Ectodermal cell (in vitro differentiated cells): ENCODE data around the gene FAM217A. TPM values are rescaled to one million over a fixed set of nuclear protein-coding genes. Genes with fewer than 3 reads are reported as not detected.

Experiments used
- H3K27ac ChIP-seq: 2 replicates; pipeline ENCODE4 v1.7.0; 2013; ENCODE audit warnings: mild to moderate bottlenecking, low read depth, low read length; ENCODE audit not compliant: insufficient read depth, poor library complexity, severe bottlenecking
- H3K27me3 ChIP-seq: 2 replicates; pipeline ENCODE4 v1.7.0; 2013; ENCODE audit warnings: mild to moderate bottlenecking, low read length; ENCODE audit not compliant: insufficient read depth, control insufficient read depth, poor library complexity, severe bottlenecking
- H3K36me3 ChIP-seq: one replicate; pipeline ENCODE4 v1.7.0; 2013; ENCODE audit warnings: low read length; ENCODE audit not compliant: control insufficient read depth, insufficient read depth
- H3K4me1 ChIP-seq: one replicate; pipeline ENCODE4 v1.7.0; 2013; ENCODE audit warnings: low read length; ENCODE audit not compliant: control insufficient read depth, insufficient read depth
- H3K4me3 ChIP-seq: 2 replicates; pipeline ENCODE4 v1.7.0; 2013; ENCODE audit warnings: low read depth, low read length, control low read depth; ENCODE audit not compliant: insufficient read depth
- H3K9me3 ChIP-seq: 2 replicates; pipeline ENCODE4 v1.7.0; 2013; ENCODE audit warnings: mild to moderate bottlenecking, low read length, moderate library complexity; ENCODE audit not compliant: control insufficient read depth
- WGBS, 2 experiments: methylation state at CpG; one replicate each; pipeline ENCODE4 v1.1.7; 2013; ENCODE audit warnings: missing lambda C conversion rate in 2 of 2; 5-methylcytosine and 5-hydroxymethylcytosine counted together
- polyA plus RNA-seq, 4 experiments: library from polyadenylated mRNA; stranded (reverse); fragments of 50-300 nt; gene quantifications; one replicate each; pipeline ENCODE4 v1.2.3, GENCODE V29; 2013

FAM217A gene, protein sequence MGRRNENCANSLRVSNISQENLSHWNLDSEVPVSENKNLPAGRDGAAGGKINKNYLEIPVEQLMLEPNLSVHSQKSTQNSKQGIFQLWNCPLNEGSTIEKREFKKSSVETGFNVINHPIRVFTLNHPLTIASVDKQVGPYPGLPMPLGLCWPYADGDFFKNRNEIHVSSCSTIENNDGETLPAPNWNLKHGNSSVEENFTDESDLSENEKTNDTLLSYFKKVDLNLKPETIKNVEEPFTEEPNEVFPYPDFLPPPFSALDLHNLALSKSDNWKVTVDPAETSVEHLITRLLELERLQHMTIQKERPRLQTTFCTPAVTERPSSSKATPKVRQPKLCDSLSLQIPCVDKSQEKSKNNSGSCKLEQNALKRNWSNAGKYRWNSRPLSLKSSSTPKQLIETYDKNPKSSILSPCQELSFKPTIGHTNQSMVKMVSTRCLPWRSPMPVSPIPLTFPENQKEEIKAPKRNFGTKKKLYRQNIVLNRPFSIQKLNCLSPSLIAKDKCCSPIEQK
- not detected for polyA plus RNA-seq (2013, experiment 1 of 4)
- polyA plus RNA-seq (2013, experiment 2 of 4) = not detected
- not detected for polyA plus RNA-seq (2013, experiment 3 of 4)
- not detected for polyA plus RNA-seq (2013, experiment 4 of 4)

DNA sequence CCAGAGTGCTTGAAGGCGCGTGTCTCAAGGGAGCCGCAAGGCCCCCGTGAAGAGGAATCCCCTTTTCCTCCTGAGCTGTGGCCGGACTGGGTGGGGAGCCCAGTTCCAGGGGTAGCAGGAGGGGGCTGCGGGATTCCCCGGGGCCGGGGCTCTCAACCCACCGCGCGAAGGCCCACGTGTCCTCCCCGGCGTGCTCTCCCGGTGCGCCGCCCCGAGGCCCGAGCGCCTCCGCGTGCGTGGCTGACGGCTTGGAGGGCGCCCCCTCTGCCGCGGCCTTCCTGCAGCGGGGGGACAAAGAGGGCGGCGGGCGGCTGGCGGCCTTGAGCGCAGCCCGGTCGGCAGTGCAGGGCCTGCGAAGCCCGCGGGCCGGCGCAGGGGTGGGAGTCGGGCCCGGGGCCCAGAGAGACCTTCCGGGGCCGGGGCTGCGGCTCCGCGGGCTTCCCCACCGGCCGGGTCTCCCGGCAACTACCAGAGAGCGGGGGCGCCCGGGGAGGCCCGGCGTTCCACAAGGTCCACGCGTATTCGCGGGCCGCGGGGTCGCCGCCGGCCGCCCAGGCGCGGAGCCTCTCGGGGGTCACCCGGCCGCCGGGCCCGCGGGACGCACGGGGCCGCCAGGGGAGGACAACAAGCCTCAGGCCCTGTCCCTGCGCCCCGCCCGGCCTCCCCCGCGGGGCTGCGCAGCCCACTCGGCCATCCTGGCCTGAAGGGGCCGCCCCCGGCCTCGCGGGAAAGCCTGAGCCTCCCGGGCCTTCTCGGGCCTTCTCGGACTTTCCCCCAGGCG lies at the start of gene FAM217A:
Gene FAM217A, minus strand, starts transcription at position 447 of the 781 bp plus-strand sequence. CDS start 1,723 bp downstream, outside the sequence.
- H3K27me3 ChIP-seq = no peaks in the 10 kb centered on the region
- 95% methylated on average over 91 of the region's 91 CpGs for WGBS, 2 experiments
- H3K36me3 ChIP-seq = no peaks in the 10 kb centered on the region
- no peaks in the 10 kb centered on the region for H3K4me1 ChIP-seq
- no peaks in the 10 kb centered on the region for H3K9me3 ChIP-seq
- H3K27ac ChIP-seq = no peak within 1 kb of the TSS
- H3K4me3 ChIP-seq = no peak within 1 kb of the TSS

DNA sequence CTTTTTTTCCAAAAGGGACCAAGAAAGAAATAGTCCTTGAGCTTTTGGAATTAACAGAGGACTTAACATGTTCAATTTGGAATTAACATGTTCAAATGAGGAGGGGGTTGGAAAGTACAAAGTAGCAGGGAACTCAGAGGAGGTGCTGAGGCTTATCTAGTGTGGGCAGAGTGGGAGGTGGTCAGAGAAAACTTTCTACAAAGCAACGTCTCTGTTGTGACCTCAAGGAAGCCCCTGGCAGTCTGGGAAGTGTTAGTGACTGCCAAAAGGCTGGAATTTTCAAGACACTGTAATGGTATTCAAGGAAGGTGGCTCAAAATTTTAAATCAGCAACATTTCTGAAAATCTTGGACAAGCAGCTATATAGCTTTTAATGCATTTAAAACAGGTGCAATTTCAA lies 49.1 kb upstream of the FAM217A start:
- no peaks in the 10 kb centered on the region for H3K4me1 ChIP-seq
- no peak overlapping the region for H3K4me3 ChIP-seq
- whole genome bisulfite sequencing, 2 experiments = 84 to 89% methylated on average over 1 of the region's 1 CpG
- H3K27ac ChIP-seq = no peak overlapping the region
- H3K9me3 ChIP-seq = no peaks in the 10 kb centered on the region
- no peaks in the 10 kb centered on the region for H3K27me3 ChIP-seq
- H3K36me3 ChIP-seq = peaks cover 25% of the 10 kb centered on the region

DNA sequence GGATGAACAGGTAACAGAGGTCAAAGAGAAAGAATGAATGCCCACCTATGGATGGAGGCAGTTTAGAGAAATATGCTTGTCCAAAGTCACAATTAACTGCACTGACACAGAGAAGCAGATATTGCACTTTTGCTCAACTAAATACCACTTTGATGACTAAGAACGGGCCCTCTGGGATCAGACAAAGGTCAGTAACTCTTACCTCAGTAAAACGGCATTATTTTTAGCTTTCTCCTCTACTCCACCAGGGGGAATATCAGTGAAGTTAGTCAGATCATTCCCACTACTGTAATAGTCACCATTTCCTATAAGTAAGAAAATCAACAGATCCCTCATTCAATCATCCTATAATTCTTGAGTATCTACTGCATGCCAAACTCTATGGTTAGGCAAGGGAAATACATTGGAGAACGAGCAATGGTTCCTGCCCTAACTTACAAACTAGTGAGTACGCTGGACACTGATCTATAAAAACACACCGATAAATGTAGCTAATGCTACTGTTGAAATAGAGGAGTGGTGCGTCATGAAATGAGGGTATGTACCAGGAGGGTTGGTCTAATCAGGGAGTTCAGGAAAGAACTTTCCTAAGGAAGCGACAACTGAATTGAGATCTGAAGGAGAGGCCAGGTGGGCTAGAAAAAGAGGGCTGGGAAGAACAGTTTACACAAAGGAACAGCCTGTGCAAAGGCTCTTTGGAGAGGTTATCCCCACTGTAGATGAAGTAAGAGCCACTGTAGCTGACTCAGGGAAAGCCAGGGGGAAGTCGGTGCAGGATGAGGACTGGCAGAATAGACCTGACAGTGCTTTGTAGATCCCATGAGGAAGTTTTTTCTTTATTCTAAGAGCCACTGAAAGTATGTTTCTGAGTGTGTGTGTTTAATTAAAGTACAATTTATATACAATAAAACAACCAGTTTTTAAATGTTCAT lies 47.3 kb upstream of the FAM217A start:
- H3K27me3 ChIP-seq = no peaks in the 10 kb centered on the region
- H3K27ac ChIP-seq = no peak overlapping the region
- peaks cover 15% of the 10 kb centered on the region for H3K36me3 ChIP-seq
- no peaks in the 10 kb centered on the region for H3K9me3 ChIP-seq
- 92 to 96% methylated on average over 8 of the region's 8 CpGs for WGBS, 2 experiments
- no peaks in the 10 kb centered on the region for H3K4me1 ChIP-seq
- H3K4me3 ChIP-seq = no peak overlapping the region

DNA sequence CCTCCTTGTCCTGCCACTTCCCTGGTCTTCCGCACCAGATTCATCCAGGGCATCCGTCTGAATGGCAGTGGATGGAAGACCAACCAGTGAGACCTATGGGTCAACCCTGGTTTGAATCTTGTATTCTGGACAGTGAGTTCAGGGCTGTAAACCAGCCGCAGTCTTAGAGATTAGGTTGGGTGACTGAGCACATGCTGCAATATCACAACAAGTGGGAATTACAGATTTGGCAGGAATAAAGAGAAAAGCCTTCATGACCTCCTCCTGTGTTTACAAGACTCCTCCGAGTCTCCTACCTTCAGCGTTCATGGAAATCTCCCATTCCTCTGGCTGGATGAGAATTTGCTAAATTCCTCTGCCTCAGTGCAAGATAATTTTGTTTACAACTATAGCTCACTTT lies 46.6 kb upstream of the FAM217A start:
- H3K4me3 ChIP-seq = no peak overlapping the region
- H3K4me1 ChIP-seq = no peaks in the 10 kb centered on the region
- peaks cover 14% of the 10 kb centered on the region for H3K36me3 ChIP-seq
- WGBS, 2 experiments = 93 to 95% methylated on average over 5 of the region's 5 CpGs
- H3K9me3 ChIP-seq = no peaks in the 10 kb centered on the region
- no peak overlapping the region for H3K27ac ChIP-seq
- no peaks in the 10 kb centered on the region for H3K27me3 ChIP-seq

DNA sequence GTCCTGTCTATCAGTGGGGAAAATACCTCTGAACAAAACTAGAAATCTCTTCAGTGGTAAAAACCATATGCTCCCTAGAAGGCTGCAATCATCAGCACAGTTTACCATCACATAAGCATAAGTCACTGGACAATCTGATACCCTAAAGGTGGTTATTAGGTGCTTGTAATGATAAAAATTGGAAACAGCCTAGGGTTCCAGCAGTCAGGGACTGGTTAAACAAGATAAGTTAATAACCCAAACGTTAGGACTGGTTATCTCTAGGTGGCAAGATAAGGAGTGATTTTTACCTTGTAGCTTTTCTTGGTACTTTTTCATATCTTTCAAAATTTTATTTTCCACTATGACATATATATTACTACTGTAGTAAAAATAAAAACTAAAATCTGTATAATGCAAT lies 45.4 kb upstream of the FAM217A start:
- no peaks in the 10 kb centered on the region for H3K9me3 ChIP-seq
- 79 to 100% methylated on average over 1 of the region's 1 CpG for whole genome bisulfite sequencing, 2 experiments

DNA sequence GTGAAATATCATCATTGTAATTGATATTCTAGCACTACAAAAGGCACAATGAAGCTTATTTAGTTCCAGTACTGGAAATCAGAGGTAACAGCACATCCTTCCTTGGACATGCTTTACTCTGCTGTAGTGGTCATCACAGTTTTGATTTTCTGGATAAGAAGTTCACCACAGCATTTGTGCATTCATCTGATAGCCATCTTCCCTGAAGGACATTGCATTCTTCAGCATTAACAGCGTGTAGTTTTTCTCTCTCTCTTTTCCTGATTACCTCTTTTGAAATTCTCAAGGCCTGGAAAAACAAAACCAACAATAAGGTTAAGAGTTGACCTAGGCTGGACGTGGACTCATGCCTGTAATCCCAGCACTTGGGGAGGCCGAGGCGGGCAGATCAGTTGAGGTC lies 36.8 kb upstream of the FAM217A start:
- WGBS, 2 experiments = 79 to 97% methylated on average over 4 of the region's 4 CpGs
- H3K36me3 ChIP-seq = peaks cover 5% of the 10 kb centered on the region

More for the DNA sequence above, 45.4 kb upstream of the FAM217A start:
- H3K4me1 ChIP-seq = no peaks in the 10 kb centered on the region
- no peaks in the 10 kb centered on the region for H3K27me3 ChIP-seq
- H3K4me3 ChIP-seq = no peak overlapping the region
- no peak overlapping the region for H3K27ac ChIP-seq
- H3K36me3 ChIP-seq = peaks cover 5% of the 10 kb centered on the region

DNA sequence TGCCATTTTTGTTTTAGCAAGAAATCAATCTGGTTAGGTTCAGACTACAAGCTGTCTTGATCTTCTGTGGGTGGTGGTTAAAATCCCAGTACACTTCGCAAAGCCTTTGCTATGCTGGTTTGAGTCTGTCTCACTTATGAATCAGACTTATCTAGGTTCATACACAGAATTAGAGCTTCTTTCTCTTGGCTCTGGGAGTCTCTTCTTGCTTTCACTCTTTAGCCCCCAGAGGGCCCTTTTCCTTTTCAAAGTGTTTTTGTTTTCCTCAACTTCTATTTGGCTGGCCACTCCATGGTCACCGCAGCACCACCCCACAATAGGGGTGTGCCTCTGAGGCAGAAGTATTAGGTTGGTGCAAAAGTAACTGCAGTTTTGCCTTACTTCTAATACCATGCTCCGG lies 35.2 kb upstream of the FAM217A start:
- H3K36me3 ChIP-seq = no peaks in the 10 kb centered on the region
- H3K4me1 ChIP-seq = no peaks in the 10 kb centered on the region
- H3K27ac ChIP-seq = no peak overlapping the region
- H3K27me3 ChIP-seq = no peaks in the 10 kb centered on the region
- 92 to 96% methylated on average over 3 of the region's 3 CpGs for WGBS, 2 experiments
- no peaks in the 10 kb centered on the region for H3K9me3 ChIP-seq
- no peak overlapping the region for H3K4me3 ChIP-seq

More for the DNA sequence above, 36.8 kb upstream of the FAM217A start:
- Histone ChIP-seq H3K27ac (no peak overlapping the region), H3K4me3 (no peak overlapping the region), H3K4me1 (no peaks in the 10 kb centered on the region), H3K27me3 (no peaks in the 10 kb centered on the region), H3K9me3 (no peaks in the 10 kb centered on the region)

DNA sequence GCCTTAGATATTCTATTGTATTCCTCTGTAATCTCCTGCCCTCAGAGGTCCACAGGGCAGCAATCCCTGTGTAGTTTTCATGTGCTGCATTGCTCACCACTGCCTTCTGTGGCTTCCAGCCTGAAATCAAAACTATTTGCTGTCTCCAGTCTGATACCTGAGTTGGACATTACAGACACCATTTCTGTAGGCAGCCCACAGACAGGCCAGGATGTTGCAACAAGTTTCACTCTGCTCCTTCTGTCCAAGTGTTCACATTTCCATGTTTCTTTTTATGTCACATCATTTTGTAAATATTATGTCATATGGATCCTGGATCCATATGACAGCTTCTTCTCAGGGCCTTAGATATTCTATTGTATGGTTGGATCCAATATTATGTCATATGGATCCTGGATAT lies 34.7 kb upstream of the FAM217A start:
- Histone ChIP-seq H3K9me3 (no peaks in the 10 kb centered on the region), H3K36me3 (no peaks in the 10 kb centered on the region), H3K4me1 (no peaks in the 10 kb centered on the region), H3K27ac (no peak overlapping the region), H3K4me3 (no peak overlapping the region), H3K27me3 (no peaks in the 10 kb centered on the region)

DNA sequence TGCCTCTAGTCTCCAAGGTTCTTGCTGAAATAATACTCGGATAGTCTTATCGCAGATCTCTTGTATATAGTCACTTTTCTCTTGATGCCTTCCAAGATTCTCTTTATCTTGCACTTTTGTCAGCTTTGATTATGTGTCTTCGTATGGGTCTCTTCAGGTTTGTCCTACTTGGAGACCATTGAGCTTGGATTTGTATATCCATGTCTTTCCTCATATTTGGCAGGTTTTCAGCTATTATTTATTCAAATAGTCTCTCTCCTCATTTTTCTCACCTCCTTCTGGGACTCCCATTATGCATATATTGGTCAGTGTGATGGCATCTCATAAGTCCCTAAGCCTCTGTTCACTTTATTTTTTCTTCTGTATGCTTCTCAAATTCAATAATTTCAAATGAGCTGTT lies 33.4 kb upstream of the FAM217A start:
- 95 to 98% methylated on average over 3 of the region's 3 CpGs for WGBS, 2 experiments

More for the DNA sequence above, 33.4 kb upstream of the FAM217A start:
- no peak overlapping the region for H3K4me3 ChIP-seq
- no peaks in the 10 kb centered on the region for H3K27me3 ChIP-seq
- H3K4me1 ChIP-seq = no peaks in the 10 kb centered on the region
- H3K9me3 ChIP-seq = no peaks in the 10 kb centered on the region
- no peaks in the 10 kb centered on the region for H3K36me3 ChIP-seq
- no peak overlapping the region for H3K27ac ChIP-seq
